Measurements from ENCODE around the gene KDM7A. TPM values are rescaled to one million over a fixed set of nuclear protein-coding genes. Genes with fewer than 3 reads are reported as not detected.
A peak's percentile ranks its signal among the peaks of the same experiment; 100 is the strongest.

Gene KDM7A
- total RNA-seq, 4 donors from 2014 or later: 15.3 to 34.5 (median 23.2) TPM

GRCh38 chr7:140201393-140201792, 24.6 kb upstream of the KDM7A start:
- peaks cover 0 to 10% (median 2%) of the 10 kb centered on the region in 4 donors for H3K9me3 ChIP-seq
- no peak overlapping the region for H3K4me3 ChIP-seq
- no peak for TF ChIP-seq POLR2A (IDR thresholded peaks at IDR 0.05)
- no peak for TF ChIP-seq CTCF (IDR thresholded peaks at IDR 0.05)
- no peak for TF ChIP-seq EP300 (IDR thresholded peaks at IDR 0.05)
- no peak overlapping the region for H3K27ac ChIP-seq
- no peaks in the 10 kb centered on the region for H3K27me3 ChIP-seq
- peaks cover 0 to 14% (median 3%) of the 10 kb centered on the region in 4 donors for H3K4me1 ChIP-seq
- no peaks in the 10 kb centered on the region for H3K36me3 ChIP-seq
- 83% methylated on average over 6 of the region's 6 CpGs for WGBS, 2 donors
- no peak for DNase-seq (ENCODE audit: low spot score in 2 of 2)

- Histone ChIP-seq H3K4me3 (no peak overlapping the region), H3K27me3 (no peaks in the 10 kb centered on the region), H3K36me3 (no peaks in the 10 kb centered on the region), H3K4me1 (peaks cover 0 to 14% (median 3%) of the 10 kb centered on the region in 4 donors), H3K27ac (peak overlapping the region in 2 of 4 donors; percentile 69 to 70), H3K9me3 (peaks cover 0 to 10% (median 2%) of the 10 kb centered on the region in 4 donors)
- DNase-seq (ENCODE audit: low spot score in 2 of 2): peak; percentile 33 to 62
- 52 to 55% methylated on average over 14 to 15 of the region's 15 CpGs for WGBS, 2 donors
- TF ChIP-seq CTCF (IDR thresholded peaks at IDR 0.05) (no peak), POLR2A (IDR thresholded peaks at IDR 0.05) (no peak), EP300 (IDR thresholded peaks at IDR 0.05) (peak in 1 of 2 donors; percentile 88)
Measured at GRCh38 chr7:140200061-140200989, 23.5 kb upstream of the KDM7A start.

- H3K9me3 ChIP-seq: no peaks in the 10 kb centered on the region
- no peak overlapping the region for H3K4me3 ChIP-seq
- H3K36me3 ChIP-seq: no peaks in the 10 kb centered on the region
- WGBS, 2 donors: 84 to 95% methylated on average over 2 of the region's 2 CpGs
- peaks cover 0 to 14% (median 3%) of the 10 kb centered on the region in 4 donors for H3K4me1 ChIP-seq
- DNase-seq (ENCODE audit: low spot score in 2 of 2): no peak
- no peaks in the 10 kb centered on the region for H3K27me3 ChIP-seq
- H3K27ac ChIP-seq: no peak overlapping the region
- TF ChIP-seq EP300 (IDR thresholded peaks at IDR 0.05): no peak
Measured at GRCh38 chr7:140197938-140198337, 21.2 kb upstream of the KDM7A start.

- WGBS, 2 donors: 80 to 82% methylated on average over 9 of the region's 9 CpGs
- TF ChIP-seq POLR2A (IDR thresholded peaks at IDR 0.05) (no peak), CTCF (IDR thresholded peaks at IDR 0.05) (no peak), EP300 (IDR thresholded peaks at IDR 0.05) (no peak)
Measured at GRCh38 chr7:140197218-140197890, 20.6 kb upstream of the KDM7A start.

GRCh38 chr7:140196361-140197217, 19.8 kb upstream of the KDM7A start:
- TF ChIP-seq CTCF (IDR thresholded peaks at IDR 0.05): no peak
- peak in 1 of 2 donors; percentile 59 for TF ChIP-seq EP300 (IDR thresholded peaks at IDR 0.05)
- no peak for TF ChIP-seq POLR2A (IDR thresholded peaks at IDR 0.05)
- no peaks in the 10 kb centered on the region for H3K9me3 ChIP-seq
- DNase-seq (ENCODE audit: low spot score in 2 of 2): peak; percentile 23 to 62
- peaks cover 0 to 14% (median 3%) of the 10 kb centered on the region in 4 donors for H3K4me1 ChIP-seq
- no peaks in the 10 kb centered on the region for H3K27me3 ChIP-seq
- H3K36me3 ChIP-seq: no peaks in the 10 kb centered on the region
- 68 to 78% methylated on average over 10 of the region's 10 CpGs for WGBS, 2 donors
- H3K27ac ChIP-seq: peak overlapping the region in 2 of 4 donors; percentile 34 to 57
- H3K4me3 ChIP-seq: no peak overlapping the region

More at GRCh38 chr7:140197218-140197890, 20.6 kb upstream of the KDM7A start:
- no peaks in the 10 kb centered on the region for H3K27me3 ChIP-seq
- no peaks in the 10 kb centered on the region for H3K36me3 ChIP-seq
- peak overlapping the region in 1 of 4 donors; percentile 57 for H3K27ac ChIP-seq
- DNase-seq (ENCODE audit: low spot score in 2 of 2): no peak
- H3K4me3 ChIP-seq: no peak overlapping the region
- H3K4me1 ChIP-seq: peaks cover 0 to 14% (median 3%) of the 10 kb centered on the region in 4 donors
- H3K9me3 ChIP-seq: no peaks in the 10 kb centered on the region

Measured in tibial nerve (tissue), 4 donors.